Activated CD4-positive, alpha-beta T cell treated with anti-CD3 and anti-CD28 coated beads, Interleukin-2, amount 50 U/mL, for 48 hours (primary cell): ENCODE measurements around the gene NFS1.
"Not testable (repeated sequence)": the region's sequence is repeated elsewhere in the genome, so short reads cannot be mapped to it uniquely, and the experiment has no call there.

Source experiments
- DNase-seq, 2 experiments: peaks; one replicate each; pipeline ENCODE4 v3.0.0-alpha.2; 2020

The NFS1 gene

GRCh38 chr20:35729283-35729807 lies 30.2 kb upstream of the NFS1 start:
- DNase-seq = no peak

DNA sequence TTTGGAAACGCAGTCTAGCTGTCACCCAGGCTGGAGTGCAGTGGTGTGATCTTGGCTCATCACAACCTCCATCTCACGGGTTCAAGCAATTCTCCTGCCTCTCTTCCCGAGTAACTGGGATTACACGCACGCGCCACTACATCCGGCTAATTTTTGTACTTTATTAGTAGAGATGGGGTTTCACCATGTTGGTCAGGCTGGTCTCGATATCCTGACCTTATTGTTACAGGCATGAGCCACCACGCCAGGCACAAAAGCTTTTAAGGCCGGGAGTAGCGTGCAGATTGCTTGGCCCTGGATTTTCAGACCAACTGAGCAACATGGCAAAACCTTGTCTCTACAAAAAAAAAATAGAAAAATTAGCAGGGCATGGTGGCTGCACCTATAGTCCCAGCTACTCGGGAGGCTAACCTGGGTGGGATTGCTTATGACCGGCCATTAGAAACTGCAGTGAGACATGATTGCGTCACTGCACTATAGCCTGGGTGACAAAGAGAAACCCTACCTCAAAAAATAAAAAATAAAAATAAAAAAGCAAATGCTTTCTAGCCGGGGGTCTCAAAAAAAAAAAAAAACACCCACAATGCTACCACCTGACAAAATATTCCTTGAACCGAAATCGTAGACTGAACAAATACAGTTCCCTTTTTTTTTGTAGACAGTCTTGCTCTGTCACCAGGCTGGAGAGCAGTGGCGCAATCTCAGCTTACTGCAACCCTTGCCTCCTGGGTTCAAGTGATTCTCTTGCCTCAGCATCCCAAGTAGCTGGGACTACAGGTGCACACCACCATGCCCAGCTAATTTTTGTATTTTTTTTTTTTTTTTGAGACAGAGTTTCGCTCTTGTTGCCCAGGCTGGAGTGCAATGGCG lies 27.9 kb upstream of the NFS1 start:
- DNase-seq = no peak

DNA sequence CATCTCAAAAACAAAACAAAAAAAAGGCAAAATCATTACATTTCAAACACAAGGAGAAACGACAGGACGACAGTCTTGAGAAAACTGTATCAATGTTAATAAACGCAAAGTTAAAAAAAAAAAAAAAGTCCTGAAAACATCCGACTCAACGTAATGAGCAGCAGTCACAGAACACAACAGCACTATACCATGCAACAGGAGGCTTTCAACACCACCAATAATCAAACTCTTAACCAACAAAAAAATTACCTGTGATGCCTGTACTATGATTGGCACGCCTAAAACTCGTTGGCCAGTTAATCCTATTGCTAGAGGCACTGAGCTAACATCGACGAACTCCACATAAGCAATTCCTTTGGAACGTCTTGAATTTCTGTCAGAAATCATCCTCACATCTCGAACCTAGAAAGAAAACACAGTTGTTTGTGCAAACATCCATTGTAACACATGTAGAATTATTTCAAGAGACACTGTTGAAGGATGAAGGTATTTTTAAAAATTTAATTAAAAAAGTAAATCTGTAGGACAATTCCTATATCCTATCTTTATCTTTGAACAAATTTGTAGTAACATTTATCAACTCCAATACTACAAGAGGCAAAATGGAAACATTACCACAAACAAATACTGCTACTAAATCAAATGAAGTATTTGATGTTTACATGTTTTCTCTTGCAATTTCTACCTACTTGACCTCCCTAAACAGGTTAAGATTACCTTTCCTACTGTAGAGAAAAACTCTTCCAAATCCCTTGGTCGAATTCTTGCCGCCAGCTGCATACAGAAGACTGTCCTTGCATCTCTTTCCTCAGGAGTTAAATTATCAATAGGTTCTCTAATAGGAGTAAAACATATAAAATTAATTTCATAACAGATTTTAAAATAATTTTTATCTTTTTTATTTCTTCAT lies 25.4 kb upstream of the NFS1 start:
- DNase-seq = no peak

- DNase-seq = not testable (repeated sequence)
Observed at GRCh38 chr20:35723652-35724320, 24.6 kb upstream of the NFS1 start.

DNA sequence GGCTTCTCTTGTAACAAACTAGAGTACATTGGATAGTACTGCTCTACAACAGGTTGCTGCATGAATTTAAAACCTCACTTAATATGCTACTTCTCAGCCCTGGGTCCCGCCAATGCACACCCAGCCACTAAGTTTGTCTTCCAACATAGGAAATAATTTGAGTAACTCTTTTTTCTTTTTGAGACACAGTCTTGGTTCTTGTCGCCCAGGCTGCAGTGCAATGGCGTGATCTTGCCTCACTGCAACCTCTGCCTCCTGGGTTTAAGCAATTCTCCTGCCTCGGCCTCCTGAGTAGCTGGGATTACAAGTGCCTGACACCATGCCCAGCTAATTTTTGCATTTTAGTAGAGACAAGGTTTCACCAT lies 24.1 kb upstream of the NFS1 start:
- not testable (repeated sequence) for DNase-seq

DNA sequence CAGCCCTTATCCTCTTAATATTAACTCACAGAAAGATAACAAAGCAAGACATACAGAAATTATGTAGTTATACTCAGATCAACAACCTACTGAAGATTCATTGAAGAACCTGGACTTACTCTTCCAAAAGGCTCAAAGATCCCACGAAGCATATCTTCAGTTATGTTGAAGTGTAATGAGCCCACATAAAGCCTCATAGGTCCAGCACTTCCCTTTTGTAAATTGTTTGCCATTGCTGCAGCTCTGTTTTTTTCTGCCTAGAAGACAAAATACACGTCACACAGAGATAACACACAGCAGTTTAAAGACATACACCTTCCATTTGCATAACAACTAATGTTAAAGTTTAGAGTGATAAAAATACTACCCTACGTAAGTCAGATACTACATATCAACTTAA lies 22.5 kb upstream of the NFS1 start:
- DNase-seq = no peak

DNA sequence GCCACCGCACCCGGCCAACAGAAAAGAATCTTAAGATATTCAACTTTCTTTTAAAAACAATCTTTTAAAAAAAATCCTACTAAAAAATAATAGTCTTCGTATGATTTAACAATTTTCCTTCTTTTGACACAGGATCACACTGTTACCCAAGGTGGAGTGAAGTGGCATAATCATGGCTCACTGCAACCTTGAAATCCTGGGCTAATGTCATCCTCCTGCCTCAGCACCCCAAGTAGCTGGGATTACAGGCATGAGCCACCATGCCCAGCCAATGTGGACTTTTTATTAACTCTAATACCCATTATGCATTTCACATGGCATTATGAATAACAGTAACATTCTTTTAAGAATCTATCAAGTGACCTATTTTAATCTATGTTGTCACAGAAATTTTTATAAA lies 22.1 kb upstream of the NFS1 start:
- DNase-seq = no peak

GRCh38 chr20:35720165-35721123 lies 21.3 kb upstream of the NFS1 start:
- DNase-seq = no peak

- no peak for DNase-seq
Observed at GRCh38 chr20:35719717-35720116, 20.6 kb upstream of the NFS1 start.

DNA sequence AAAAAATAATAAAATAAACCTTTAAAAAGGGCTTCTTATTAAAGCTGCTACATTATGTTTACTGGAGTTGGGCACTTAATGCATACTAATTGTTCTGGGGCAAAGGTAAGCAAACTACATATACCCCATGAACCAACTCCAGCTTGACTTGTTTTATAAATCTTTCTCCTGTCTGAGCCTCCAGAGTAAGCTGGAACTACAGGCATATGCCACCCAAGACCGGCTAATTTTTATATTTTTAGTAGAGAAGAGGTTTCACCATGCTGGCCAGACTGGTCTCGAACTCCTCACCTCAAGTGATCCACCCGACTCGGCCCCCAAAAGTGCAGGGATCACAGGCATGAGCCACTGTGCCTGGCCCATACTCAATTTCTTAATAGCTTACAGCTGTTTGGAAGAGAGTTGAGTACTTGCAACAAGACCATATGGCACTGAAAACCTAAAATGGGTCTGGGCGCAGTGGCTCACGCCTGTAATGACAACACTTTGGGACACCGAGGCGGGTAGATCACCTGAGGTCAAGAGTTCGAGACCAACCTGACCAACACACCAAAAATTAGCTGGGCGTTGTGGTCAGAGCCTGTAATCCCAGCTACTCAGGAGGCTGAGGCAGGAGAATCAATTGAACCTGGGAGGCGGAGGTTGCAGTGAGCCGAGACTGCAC lies 20.0 kb upstream of the NFS1 start:
- no peak for DNase-seq

DNA sequence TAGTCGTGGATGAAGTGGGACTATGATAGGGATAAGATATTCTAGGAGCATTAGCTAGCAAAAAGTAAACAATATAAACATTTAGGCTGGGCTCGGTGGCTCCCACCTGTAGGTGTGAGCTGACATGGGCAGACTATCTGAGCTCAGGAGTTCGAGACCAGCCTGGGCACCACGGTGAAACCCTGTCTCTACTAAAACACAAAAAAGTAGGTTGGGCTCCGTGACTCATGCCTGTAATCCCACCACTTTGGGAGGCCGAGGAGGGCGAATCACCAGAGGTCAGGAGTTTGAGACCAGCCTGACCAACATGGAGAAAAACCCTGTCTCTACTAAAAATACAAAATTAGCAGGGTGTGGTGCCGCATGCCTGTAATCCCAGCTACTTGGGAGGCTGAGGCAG lies 19.2 kb upstream of the NFS1 start:
- not testable (repeated sequence) for DNase-seq

DNA sequence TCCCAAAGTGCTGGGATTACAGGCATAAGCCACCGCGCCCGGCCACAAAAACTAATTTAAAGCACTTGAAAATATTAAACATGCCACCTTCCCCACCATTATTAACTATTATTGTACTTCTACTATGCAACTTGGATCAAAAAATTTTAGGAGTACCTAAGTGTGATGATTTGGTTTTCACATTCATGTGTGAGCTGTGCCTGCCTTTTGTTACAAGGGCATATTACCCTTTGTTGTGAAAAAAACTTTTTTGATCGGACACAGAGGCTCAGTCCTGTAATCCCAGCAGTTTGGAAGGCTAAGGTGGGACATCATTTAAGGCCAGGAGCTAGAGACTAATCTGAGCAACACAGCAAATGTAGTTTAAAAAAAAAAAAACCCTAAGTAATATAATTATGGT lies 17.2 kb upstream of the NFS1 start:
- no peak for DNase-seq

DNA sequence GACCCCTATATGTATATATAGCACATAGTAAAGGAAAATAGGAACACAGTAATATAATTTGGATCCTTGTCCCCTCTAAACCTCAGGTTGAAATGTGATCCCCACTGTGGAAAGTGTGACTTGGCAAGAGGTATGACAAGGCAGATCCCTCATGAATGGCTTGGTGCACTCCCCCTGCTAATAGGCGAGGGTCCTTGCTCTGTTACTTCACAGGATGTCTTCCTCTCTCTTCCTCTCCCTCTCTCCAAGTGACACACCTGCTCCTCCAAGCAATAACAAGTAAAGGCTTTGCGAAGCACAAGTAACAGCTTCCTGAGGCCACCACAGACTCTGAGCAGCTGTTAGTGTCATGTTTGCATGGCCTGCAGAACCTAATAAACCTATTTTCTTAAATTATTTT lies 16.5 kb upstream of the NFS1 start:
- DNase-seq = no peak

DNA sequence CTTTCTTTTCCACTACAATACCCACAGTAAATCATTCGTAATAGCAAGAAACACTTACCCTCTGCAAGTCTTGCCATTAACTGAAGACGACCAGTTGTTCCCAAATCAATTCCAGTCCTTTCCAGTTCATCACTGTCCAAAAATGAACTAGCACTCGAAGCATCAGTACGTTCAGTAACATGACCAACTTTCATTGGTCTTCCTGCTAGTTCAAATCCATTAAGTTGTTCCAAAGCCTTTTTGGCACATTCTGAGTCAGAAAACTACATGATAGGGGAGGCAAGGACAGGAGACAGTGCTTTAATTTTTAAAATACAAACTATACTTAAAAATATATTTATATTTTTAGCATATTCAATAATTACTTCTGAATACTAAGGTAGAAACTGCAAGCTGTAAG lies 15.0 kb upstream of the NFS1 start:
- no peak for DNase-seq

DNA sequence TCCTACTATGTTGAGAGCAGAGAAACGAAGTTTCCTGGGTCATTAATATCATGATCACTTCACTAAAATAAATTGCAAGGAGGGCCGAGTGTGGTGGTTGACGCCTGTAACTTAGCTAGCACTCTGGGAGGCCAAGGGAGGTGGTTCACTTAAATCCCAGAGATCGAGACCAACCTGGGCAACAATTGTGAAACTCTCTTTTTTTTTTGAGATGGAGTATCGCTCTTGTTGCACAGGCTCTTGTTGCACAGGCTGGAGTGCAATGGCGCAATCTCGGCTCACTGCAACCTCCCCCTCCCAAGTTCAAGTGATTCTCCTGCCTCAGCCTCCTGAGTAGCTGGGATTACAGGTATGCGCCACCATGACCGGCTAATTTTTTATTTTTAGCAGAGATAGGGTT lies 14.0 kb upstream of the NFS1 start:
- not testable (repeated sequence) for DNase-seq

DNA sequence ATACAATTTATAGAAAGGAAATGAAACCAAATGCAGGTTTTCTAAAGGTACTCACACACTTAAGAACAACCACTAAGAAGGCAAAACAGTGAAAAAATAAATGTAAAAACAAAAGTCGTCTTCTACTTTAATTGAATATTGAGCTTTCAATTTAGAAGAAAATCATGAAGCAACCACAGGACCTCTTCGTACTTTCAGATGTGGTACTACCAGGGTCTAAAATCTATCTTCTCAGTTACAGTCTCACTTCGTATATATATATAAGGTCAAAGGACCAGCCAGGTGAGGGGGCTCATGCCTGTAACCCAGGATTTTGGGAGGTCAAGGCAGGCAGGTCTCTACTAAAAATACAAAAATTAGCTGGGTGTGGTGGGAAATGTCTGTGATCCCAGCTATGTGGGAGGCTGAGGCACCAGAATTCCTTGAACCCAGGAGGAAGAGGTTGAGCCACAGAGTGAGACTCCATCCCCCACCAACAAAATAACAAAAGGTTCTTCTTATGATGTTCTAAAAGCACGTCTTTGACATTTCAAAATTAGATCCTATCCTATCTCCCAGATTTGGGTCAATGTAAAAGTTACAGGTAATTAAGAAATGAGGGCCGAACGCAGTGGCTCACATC lies 12.5 kb upstream of the NFS1 start:
- no peak for DNase-seq

- DNase-seq = no peak
Observed at GRCh38 chr20:35710884-35711587, 11.9 kb upstream of the NFS1 start.

GRCh38 chr20:35710039-35710438 lies 10.9 kb upstream of the NFS1 start:
- DNase-seq = no peak

DNA sequence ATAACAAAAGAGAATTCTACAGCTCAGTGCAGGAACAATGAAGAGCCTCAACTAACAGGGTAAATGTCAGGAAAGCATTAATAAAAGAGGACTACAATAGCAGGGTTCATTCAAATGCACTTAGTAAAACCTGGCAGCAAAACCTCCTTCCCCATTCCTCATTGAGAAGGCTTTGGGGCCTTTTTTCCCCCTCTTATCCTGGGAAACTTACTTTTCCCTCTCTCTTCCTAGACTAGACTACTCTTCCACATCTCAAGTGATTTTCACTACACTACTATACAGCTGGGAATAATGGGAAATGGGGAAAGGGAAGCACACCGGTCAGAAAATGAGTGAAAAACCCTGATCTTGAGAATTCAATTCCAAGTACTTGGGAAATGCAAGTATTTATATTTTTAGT lies 10.1 kb upstream of the NFS1 start:
- no peak for DNase-seq

- no peak for DNase-seq
Observed at GRCh38 chr20:35708502-35708901, 9.3 kb upstream of the NFS1 start.
